Sigmoid colon (tissue), 7 donors: ENCODE measurements around the gene GRM7. TPM values are rescaled to one million over a fixed set of nuclear protein-coding genes. Genes with fewer than 3 reads are reported as not detected.

Experiments
- DNase-seq: peaks from one replicate; pipeline ENCODE4 v3.0.0-alpha.2; 2019
- H3K27ac ChIP-seq, 4 donors: fragments of 200-600 bp; sonication (generic); one replicate each; pipeline ENCODE4 v1.5.1; 2016 to 2019; ENCODE audit warnings: mild to moderate bottlenecking in 1 of 4
- H3K27me3 ChIP-seq, 3 donors: fragments of 200-600 bp; sonication (generic); one replicate each; pipeline ENCODE4 v1.5.1; 2019; ENCODE audit warnings: mild to moderate bottlenecking in 1 of 3
- H3K36me3 ChIP-seq, 4 donors: fragments of 200-600 bp; sonication (generic); one replicate each; pipeline ENCODE4 v1.5.1; 2016 to 2019
- H3K4me1 ChIP-seq, 4 donors: fragments of 200-600 bp; sonication (generic); one replicate each; pipeline ENCODE4 v1.5.1; 2017 to 2019
- H3K4me3 ChIP-seq, 4 donors: fragments of 200-600 bp; sonication (generic); one replicate each; pipeline ENCODE4 v1.5.1; 2017 to 2019; ENCODE audit warnings: mild to moderate bottlenecking in 2 of 4, moderate library complexity in 1 of 4
- H3K9me3 ChIP-seq, 4 donors: fragments of 200-600 bp in 3 of 4; sonication (generic) in 3 of 4; one replicate each; pipeline versions ENCODE4 v1.5.1 to v1.6.1; 2013 to 2019
- EP300 ChIP-seq, 4 donors: sonication (generic); formaldehyde crosslinking; IDR thresholded peaks; one replicate each; pipeline ENCODE4 v1.6.1; 2017; ENCODE audit warnings: antibody characterized with exemption in 4 of 4
- POLR2A ChIP-seq, 2 donors: fragments of 450-650 bp; IDR thresholded peaks; one replicate each; pipeline ENCODE4 v1.6.1; 2016; ENCODE audit warnings: antibody characterized with exemption in 2 of 2, mild to moderate bottlenecking in 2 of 2, moderate library complexity in 2 of 2
- POLR2AphosphoS5 ChIP-seq, 4 donors: sonication (generic); formaldehyde crosslinking; IDR thresholded peaks; one replicate each; pipeline ENCODE4 v1.6.1; 2017; ENCODE audit warnings: antibody characterized with exemption in 4 of 4
- WGBS, 2 donors: extraction: QIAGEN DNeasy Blood & Tissue Kit; methylation state at CpG; one replicate each; pipeline ENCODE4 v1.1.7; 2013; 5-methylcytosine and 5-hydroxymethylcytosine counted together
- intact Hi-C: fragments of 100-400 bp; cut with DNase I; formaldehyde crosslinking; loops from one replicate; pipeline ENCODE4 v1.15.1; 2023
- polyA plus RNA-seq, 3 donors: library from polyadenylated mRNA; stranded (reverse); fragments of 200-250 nt; gene quantifications; one replicate each; pipeline ENCODE4 v1.2.3, GENCODE V29; 2013
- total RNA-seq, 4 donors: library from RNA; depleted of rRNA; stranded (reverse); fragments of >200 nt; gene quantifications; one replicate each; pipeline ENCODE4 v1.1.0, GENCODE V29; 2016
- TF ChIP-seq, protein P1 (sequence below), 4 experiments: fragments of 450-650 bp in 3 of 4; fragments of 200-600 bp in 1 of 4; IDR thresholded peaks; one replicate each; pipeline ENCODE4 v1.5.1; 2016 to 2019; ENCODE audit warnings: antibody characterized with exemption in 4 of 4, mild to moderate bottlenecking in 3 of 4, moderate library complexity in 2 of 4
- donor health status: healthy with polysubstance abuse.
- donor health status: Bipolar disorder and iron deficiency.
- donor health status: healthy.

GRM7 gene
- total and polyA plus RNA-seq, 7 donors, result 0.09 to 0.71 (median 0.22) TPM; not detected in 3

DNA sequence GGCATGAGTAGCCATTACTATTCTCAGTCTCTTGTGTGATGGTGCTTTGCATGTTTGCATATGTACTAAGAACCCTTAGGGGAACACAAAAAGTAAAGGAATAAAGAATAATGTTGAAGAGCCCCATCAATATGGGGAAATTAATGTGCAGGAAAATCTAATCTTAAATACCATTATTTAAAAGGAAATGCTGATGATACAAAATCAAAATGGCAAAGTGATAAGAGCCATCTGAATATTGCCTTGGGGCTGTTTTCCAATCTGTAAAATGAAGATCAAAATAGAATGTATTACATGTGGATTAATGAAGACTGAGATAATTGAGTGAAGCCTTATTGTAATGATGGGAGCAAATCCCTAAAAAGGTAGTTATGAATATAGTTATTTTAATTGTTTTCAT is 771.4 kb downstream of the GRM7 start:
- no peaks in the 10 kb centered on the region for H3K36me3 ChIP-seq

DNA sequence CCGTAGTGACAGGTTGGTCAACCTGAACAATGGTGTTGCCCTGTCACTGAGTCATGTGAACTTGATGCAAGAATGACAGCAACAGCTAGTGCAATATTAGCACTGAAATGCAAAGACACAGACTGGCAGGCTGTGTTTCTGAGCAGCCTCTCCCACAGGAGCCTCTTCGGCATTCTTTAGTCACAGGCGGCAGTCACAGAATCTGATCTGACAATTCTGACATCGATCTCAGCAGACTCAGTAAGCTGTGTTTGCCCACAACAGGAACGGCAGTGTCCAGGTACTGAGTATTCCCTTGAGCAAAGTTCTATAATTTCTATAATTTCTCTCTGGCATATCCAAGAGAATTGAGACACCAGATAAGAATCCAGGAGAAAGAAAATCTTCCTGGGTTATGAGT is 776.8 kb downstream of the GRM7 start:
- Histone ChIP-seq H3K4me1 (no peaks in the 10 kb centered on the region), H3K27ac (no peak overlapping the region), H3K36me3 (no peaks in the 10 kb centered on the region), H3K27me3 (no peaks in the 10 kb centered on the region), H3K4me3 (no peak overlapping the region), H3K9me3 (no peaks in the 10 kb centered on the region)
- TF ChIP-seq, protein P1, sequence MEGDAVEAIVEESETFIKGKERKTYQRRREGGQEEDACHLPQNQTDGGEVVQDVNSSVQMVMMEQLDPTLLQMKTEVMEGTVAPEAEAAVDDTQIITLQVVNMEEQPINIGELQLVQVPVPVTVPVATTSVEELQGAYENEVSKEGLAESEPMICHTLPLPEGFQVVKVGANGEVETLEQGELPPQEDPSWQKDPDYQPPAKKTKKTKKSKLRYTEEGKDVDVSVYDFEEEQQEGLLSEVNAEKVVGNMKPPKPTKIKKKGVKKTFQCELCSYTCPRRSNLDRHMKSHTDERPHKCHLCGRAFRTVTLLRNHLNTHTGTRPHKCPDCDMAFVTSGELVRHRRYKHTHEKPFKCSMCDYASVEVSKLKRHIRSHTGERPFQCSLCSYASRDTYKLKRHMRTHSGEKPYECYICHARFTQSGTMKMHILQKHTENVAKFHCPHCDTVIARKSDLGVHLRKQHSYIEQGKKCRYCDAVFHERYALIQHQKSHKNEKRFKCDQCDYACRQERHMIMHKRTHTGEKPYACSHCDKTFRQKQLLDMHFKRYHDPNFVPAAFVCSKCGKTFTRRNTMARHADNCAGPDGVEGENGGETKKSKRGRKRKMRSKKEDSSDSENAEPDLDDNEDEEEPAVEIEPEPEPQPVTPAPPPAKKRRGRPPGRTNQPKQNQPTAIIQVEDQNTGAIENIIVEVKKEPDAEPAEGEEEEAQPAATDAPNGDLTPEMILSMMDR (IDR thresholded peaks at IDR 0.05), result no peak
- TF ChIP-seq EP300 (IDR thresholded peaks at IDR 0.05) (no peak), POLR2A (IDR thresholded peaks at IDR 0.05) (no peak), POLR2AphosphoS5 (IDR thresholded peaks at IDR 0.05) (no peak)
- DNase-seq, result no peak
- intact Hi-C loops, result no loop called here
- 72 to 82% methylated on average over 5 of the region's 5 CpGs for WGBS, 2 donors

More for the DNA sequence above, 771.4 kb downstream of the GRM7 start:
- TF ChIP-seq EP300 (IDR thresholded peaks at IDR 0.05), result no peak
- no peak for TF ChIP-seq POLR2AphosphoS5 (IDR thresholded peaks at IDR 0.05)
- TF ChIP-seq, protein P1 (IDR thresholded peaks at IDR 0.05), result no peak
- TF ChIP-seq POLR2A (IDR thresholded peaks at IDR 0.05), result no peak
- Histone ChIP-seq H3K4me1 (peaks cover 0 to 6% (median 2%) of the 10 kb centered on the region in 4 donors), H3K9me3 (no peaks in the 10 kb centered on the region), H3K27ac (no peak overlapping the region), H3K27me3 (no peaks in the 10 kb centered on the region), H3K4me3 (no peak overlapping the region)
- intact Hi-C loops, result no loop called here
- no peak for DNase-seq

DNA sequence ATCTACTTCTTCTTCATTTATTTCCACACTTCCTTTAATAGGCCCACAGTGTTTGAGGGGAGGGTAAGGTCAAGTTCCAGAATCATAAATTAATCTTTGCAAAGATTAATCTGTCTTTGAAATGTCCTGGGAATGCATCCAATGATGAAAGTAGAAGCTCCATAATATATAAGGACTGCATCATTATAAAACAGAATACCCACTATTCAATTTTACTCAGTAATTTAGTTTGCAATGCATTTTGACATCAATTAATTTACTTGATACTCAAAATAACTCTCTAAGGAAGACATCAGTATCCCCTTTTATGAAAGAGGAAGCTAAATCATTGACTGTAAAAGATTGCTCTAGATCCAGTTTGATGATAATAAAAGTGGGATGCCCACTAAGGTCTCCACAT is 777.2 kb downstream of the GRM7 start:
- H3K4me1 ChIP-seq, result no peaks in the 10 kb centered on the region
- H3K36me3 ChIP-seq, result no peaks in the 10 kb centered on the region
- no peaks in the 10 kb centered on the region for H3K9me3 ChIP-seq
- H3K27me3 ChIP-seq, result no peaks in the 10 kb centered on the region
- TF ChIP-seq, protein P1 (IDR thresholded peaks at IDR 0.05), result no peak
- TF ChIP-seq POLR2A (IDR thresholded peaks at IDR 0.05), result no peak
- TF ChIP-seq EP300 (IDR thresholded peaks at IDR 0.05), result no peak
- TF ChIP-seq POLR2AphosphoS5 (IDR thresholded peaks at IDR 0.05), result no peak
- no peak overlapping the region for H3K27ac ChIP-seq
- DNase-seq, result no peak
- intact Hi-C loops, result no loop called here
- H3K4me3 ChIP-seq, result no peak overlapping the region

DNA sequence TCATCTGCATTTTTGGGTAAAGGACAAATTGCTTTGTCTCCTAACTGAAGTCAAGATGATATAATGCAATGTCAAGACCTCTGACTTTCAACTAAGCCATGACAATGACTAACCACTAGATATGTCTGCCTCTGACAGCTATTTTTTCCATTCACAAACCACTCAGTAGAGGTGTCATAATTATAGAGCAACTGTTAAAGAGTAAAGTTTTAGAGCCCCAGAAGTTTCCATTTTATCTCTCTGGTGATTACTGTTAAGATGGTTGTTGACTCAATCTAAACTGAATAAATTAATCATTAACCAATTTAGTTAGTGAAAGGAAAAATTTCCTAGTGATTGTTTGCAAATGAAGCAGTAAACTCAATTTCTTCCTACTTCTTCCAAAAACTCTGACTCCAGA is 779.9 kb downstream of the GRM7 start:
- TF ChIP-seq EP300 (IDR thresholded peaks at IDR 0.05) (no peak), POLR2AphosphoS5 (IDR thresholded peaks at IDR 0.05) (no peak), POLR2A (IDR thresholded peaks at IDR 0.05) (no peak)
- TF ChIP-seq, protein P1 (IDR thresholded peaks at IDR 0.05), result no peak
- no peak overlapping the region for H3K27ac ChIP-seq
- intact Hi-C loops, result no loop called here
- H3K4me1 ChIP-seq, result no peaks in the 10 kb centered on the region
- DNase-seq, result no peak
- no peak overlapping the region for H3K4me3 ChIP-seq
- no peaks in the 10 kb centered on the region for H3K27me3 ChIP-seq
- H3K36me3 ChIP-seq, result no peaks in the 10 kb centered on the region
- H3K9me3 ChIP-seq, result no peaks in the 10 kb centered on the region

DNA sequence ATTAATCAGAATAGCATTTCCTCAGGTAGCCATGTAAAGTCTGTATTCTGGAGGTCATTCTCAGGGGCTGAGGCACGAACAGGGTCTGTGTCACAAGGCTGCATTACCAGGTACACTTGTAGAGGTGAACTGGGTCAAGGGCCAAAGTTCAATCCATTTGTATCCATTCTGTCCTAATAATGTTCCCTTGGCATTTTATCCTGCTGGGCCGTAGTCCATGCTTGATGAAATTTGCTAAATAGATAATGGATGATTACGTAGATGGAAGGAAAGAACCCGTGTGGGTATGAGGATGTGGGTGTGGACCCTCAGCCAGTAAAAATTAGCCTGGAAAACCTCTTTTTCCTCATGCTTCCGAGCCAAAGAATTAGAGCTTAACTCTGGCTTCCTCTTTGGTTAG is 785.9 kb downstream of the GRM7 start:
- intact Hi-C loops, result no loop called here
- Histone ChIP-seq H3K9me3 (no peaks in the 10 kb centered on the region), H3K27me3 (no peaks in the 10 kb centered on the region), H3K4me3 (no peak overlapping the region), H3K27ac (no peak overlapping the region), H3K4me1 (no peaks in the 10 kb centered on the region), H3K36me3 (no peaks in the 10 kb centered on the region)
- TF ChIP-seq POLR2A (IDR thresholded peaks at IDR 0.05) (no peak), EP300 (IDR thresholded peaks at IDR 0.05) (no peak)
- 76 to 78% methylated on average over 5 of the region's 5 CpGs for WGBS, 2 donors
- no peak for DNase-seq
